ENCODE data around the gene RTP3.

- TF ChIP-seq, protein P1, sequence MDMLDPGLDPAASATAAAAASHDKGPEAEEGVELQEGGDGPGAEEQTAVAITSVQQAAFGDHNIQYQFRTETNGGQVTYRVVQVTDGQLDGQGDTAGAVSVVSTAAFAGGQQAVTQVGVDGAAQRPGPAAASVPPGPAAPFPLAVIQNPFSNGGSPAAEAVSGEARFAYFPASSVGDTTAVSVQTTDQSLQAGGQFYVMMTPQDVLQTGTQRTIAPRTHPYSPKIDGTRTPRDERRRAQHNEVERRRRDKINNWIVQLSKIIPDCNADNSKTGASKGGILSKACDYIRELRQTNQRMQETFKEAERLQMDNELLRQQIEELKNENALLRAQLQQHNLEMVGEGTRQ (IDR thresholded peaks at IDR 0.05; ENCODE audit: low read length): no peak
- TF ChIP-seq CEBPB (IDR thresholded peaks at IDR 0.05; ENCODE audit: low read depth, low read length) (no peak), SP1 (IDR thresholded peaks at IDR 0.05; ENCODE audit: low read depth, low read length) (no peak), BRCA1 (IDR thresholded peaks at IDR 0.05; ENCODE audit: low read depth, low read length) (no peak), GABPA (IDR thresholded peaks at IDR 0.05; ENCODE audit: borderline replicate concordance, insufficient read depth, low read length) (no peak), TAF1 (IDR thresholded peaks at IDR 0.05; ENCODE audit: low read depth, low read length) (no peak)
- TF ChIP-seq, protein P2, sequence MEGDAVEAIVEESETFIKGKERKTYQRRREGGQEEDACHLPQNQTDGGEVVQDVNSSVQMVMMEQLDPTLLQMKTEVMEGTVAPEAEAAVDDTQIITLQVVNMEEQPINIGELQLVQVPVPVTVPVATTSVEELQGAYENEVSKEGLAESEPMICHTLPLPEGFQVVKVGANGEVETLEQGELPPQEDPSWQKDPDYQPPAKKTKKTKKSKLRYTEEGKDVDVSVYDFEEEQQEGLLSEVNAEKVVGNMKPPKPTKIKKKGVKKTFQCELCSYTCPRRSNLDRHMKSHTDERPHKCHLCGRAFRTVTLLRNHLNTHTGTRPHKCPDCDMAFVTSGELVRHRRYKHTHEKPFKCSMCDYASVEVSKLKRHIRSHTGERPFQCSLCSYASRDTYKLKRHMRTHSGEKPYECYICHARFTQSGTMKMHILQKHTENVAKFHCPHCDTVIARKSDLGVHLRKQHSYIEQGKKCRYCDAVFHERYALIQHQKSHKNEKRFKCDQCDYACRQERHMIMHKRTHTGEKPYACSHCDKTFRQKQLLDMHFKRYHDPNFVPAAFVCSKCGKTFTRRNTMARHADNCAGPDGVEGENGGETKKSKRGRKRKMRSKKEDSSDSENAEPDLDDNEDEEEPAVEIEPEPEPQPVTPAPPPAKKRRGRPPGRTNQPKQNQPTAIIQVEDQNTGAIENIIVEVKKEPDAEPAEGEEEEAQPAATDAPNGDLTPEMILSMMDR (IDR thresholded peaks at IDR 0.05; ENCODE audit: control extremely low read depth in 1 of 3, insufficient read depth in 1 of 3, low read depth in 1 of 3, low read length in 3 of 3): no peak
- TF ChIP-seq, protein P3, sequence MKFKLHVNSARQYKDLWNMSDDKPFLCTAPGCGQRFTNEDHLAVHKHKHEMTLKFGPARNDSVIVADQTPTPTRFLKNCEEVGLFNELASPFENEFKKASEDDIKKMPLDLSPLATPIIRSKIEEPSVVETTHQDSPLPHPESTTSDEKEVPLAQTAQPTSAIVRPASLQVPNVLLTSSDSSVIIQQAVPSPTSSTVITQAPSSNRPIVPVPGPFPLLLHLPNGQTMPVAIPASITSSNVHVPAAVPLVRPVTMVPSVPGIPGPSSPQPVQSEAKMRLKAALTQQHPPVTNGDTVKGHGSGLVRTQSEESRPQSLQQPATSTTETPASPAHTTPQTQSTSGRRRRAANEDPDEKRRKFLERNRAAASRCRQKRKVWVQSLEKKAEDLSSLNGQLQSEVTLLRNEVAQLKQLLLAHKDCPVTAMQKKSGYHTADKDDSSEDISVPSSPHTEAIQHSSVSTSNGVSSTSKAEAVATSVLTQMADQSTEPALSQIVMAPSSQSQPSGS (IDR thresholded peaks at IDR 0.05; ENCODE audit: low read length): no peak
These were observed 18.8 kb upstream of the RTP3 start for GRCh38 chr3:46479021-46479420.
